RWPE1 (cell line): ENCODE data around the gene RIPOR3.

Source experiments
- CTCF ChIA-PET: fragments of 350-600 bp; sonication (Branson Sonifier 250); formaldehyde crosslinking; extraction: SDS; loops from one replicate; lab custom pipeline; 2021; lab: Yijun Ruan, JAX
- POLR2A ChIA-PET: fragments of 400-600 bp; formaldehyde crosslinking; extraction: SDS; loops from one replicate; lab custom pipeline; 2020; ENCODE audit warnings: antibody characterized with exemption; ENCODE audit not compliant: low non-redundant PET; lab: Yijun Ruan, JAX
- DNase-seq: peaks from one replicate; pipeline ENCODE4 v3.0.0; 2012; ENCODE audit warnings: low spot score
- H3K27ac ChIP-seq: fragments of 450-650 bp; 2 replicates; pipeline ENCODE4 v1.5.1; 2017
- TF ChIP-seq, protein P1 (sequence below): fragments of 450-650 bp; conservative IDR thresholded peaks from 2 replicates; pipeline ENCODE4 v1.5.1; 2017; ENCODE audit warnings: low read depth, mild to moderate bottlenecking

The RIPOR3 gene

GRCh38 chr20:50652702-50653294 is 38.5 kb downstream of the RIPOR3 start:
- H3K27ac ChIP-seq: no peak overlapping the region
- ChIA-PET CTCF (interaction anchor here (0.6 to 0.9 kb wide), 4 partner anchors 10 to 45 kb away, joined by 3 to 5 read pairs (median 3); no protein-coding TSS in a partner anchor), POLR2A (no interaction called here)
- DNase-seq: no peak
- TF ChIP-seq, protein P1, sequence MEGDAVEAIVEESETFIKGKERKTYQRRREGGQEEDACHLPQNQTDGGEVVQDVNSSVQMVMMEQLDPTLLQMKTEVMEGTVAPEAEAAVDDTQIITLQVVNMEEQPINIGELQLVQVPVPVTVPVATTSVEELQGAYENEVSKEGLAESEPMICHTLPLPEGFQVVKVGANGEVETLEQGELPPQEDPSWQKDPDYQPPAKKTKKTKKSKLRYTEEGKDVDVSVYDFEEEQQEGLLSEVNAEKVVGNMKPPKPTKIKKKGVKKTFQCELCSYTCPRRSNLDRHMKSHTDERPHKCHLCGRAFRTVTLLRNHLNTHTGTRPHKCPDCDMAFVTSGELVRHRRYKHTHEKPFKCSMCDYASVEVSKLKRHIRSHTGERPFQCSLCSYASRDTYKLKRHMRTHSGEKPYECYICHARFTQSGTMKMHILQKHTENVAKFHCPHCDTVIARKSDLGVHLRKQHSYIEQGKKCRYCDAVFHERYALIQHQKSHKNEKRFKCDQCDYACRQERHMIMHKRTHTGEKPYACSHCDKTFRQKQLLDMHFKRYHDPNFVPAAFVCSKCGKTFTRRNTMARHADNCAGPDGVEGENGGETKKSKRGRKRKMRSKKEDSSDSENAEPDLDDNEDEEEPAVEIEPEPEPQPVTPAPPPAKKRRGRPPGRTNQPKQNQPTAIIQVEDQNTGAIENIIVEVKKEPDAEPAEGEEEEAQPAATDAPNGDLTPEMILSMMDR: no peak

DNA sequence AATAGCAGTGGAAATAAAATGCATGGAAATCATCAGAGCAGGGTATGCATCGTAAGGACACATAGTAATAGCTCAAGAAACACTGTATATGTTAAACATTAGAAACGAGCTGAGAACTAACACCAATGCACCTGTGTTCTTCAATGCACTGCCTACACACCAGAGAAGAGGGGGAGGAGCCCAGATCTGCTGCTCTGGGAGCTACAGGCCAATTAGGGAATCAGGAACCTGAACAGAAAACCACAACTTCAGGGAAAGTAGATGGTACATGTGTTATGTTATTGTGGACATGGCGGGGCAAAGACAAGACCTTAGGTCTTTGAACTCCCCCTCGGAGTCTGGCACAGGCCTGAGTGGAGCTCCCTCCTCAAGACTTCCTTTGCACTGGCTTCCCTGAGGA is 39.7 kb downstream of the RIPOR3 start:
- CTCF ChIA-PET: interaction anchor here (0.6 to 1.3 kb wide), 3 partner anchors 16 to 1503 kb away, joined by 3 read pairs; no protein-coding TSS in a partner anchor
- TF ChIP-seq, protein P1: no peak
- no peak for DNase-seq
- no peak overlapping the region for H3K27ac ChIP-seq
- POLR2A ChIA-PET: no interaction called here

DNA sequence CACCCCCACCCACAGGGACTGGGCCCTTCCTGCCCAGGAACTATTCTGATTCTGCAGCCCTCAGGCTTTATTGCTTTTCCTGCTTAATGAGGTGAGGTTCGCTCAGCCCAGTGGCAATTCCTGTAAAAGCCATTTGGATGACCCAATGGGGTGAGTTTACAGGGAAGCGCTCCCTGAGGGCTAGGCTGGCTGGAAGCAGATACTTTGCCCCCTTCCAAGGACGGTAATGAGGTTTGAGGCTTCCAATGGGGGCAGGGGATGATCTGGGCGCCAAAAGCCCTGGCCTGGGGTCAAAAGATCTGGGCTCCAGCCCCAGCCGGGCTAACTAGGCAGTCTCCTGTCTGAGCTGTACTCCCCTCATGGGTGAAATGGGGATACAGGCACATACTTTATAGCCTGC is 41.8 kb downstream of the RIPOR3 start:
- POLR2A ChIA-PET: no interaction called here
- no peak overlapping the region for H3K27ac ChIP-seq
- DNase-seq: no peak
- CTCF ChIA-PET: interaction anchor here (0.7 kb wide), 1 partner anchor 276 kb away, joined by 4 read pairs; no protein-coding TSS in a partner anchor
- TF ChIP-seq, protein P1: no peak

DNA sequence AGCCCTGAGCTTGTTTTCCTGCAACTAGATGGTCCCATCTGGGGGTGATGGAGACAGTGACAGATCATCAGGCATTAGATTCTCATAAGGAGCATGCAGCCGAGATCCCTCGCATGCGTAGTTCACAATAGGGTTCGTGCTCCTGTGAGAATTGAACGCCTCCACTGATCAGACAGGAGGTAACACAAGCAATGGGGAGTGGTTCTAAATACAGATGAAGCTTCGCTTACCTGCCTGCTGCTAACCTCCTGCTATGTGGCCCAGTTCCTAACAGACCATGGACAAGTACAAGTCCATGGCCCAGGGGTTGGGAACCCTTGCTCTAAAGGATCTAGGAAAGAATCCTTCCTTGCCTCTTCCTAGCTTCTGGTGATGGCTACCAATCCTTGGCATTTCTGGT is 42.7 kb downstream of the RIPOR3 start:
- TF ChIP-seq, protein P1: no peak
- POLR2A ChIA-PET: no interaction called here
- CTCF ChIA-PET: interaction anchor here (0.6 to 0.7 kb wide), 2 partner anchors 20 to 277 kb away, joined by 3 to 4 read pairs; no protein-coding TSS in a partner anchor
- no peak overlapping the region for H3K27ac ChIP-seq
- DNase-seq: no peak

DNA sequence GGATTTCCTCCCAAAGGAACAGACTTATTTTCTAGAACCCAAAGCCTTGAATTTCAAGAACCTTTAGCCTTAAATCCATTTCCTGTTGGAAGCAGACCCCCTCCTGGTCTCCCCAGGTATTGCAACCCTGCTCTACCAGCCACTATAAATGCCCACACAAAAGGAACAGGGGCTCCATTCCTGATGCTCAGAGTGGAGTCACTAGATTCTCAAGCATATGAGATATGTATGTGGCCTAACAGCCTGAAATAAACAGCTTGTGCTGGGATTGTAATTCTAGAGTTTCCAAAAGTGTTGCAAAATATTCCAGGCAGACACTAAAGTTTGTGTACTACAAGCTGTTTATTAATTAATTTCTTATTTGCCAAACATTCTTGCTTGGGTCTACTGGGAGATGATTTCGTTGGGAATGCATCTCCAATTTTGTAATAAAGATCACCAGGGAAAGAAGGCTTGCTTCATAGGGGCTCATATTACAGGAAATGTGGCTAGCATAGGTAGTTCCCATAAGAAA is 44.8 kb downstream of the RIPOR3 start:
- ChIA-PET POLR2A (no interaction called here), CTCF (interaction anchor here (0.6 to 2.3 kb wide), 4 partner anchors 11 to 293 kb away, joined by 3 to 12 read pairs (median 3); no protein-coding TSS in a partner anchor)
- no peak for DNase-seq
- peak overlapping the region; percentile 79 for H3K27ac ChIP-seq
- TF ChIP-seq, protein P1: no peak; the same call in 1 of the 2 replicates

GRCh38 chr20:50645253-50646068 is 45.9 kb downstream of the RIPOR3 start:
- H3K27ac ChIP-seq: peak overlapping the region; percentile 79
- DNase-seq: peak; percentile 100
- CTCF ChIA-PET: interaction anchor here (0.5 to 2.3 kb wide), 4 partner anchors 10 to 730 kb away, joined by 3 to 12 read pairs (median 4); no protein-coding TSS in a partner anchor

More at GRCh38 chr20:50645253-50646068, 45.9 kb downstream of the RIPOR3 start:
- TF ChIP-seq, protein P1: no peak
- POLR2A ChIA-PET: no interaction called here
